ENCODE measurements around the gene KHDRBS2. TPM values are rescaled to one million over a fixed set of nuclear protein-coding genes. Genes with fewer than 3 reads are reported as not detected.

The KHDRBS2 gene
- total RNA-seq, 1 experiment from 2014 or later: not detected

DNA sequence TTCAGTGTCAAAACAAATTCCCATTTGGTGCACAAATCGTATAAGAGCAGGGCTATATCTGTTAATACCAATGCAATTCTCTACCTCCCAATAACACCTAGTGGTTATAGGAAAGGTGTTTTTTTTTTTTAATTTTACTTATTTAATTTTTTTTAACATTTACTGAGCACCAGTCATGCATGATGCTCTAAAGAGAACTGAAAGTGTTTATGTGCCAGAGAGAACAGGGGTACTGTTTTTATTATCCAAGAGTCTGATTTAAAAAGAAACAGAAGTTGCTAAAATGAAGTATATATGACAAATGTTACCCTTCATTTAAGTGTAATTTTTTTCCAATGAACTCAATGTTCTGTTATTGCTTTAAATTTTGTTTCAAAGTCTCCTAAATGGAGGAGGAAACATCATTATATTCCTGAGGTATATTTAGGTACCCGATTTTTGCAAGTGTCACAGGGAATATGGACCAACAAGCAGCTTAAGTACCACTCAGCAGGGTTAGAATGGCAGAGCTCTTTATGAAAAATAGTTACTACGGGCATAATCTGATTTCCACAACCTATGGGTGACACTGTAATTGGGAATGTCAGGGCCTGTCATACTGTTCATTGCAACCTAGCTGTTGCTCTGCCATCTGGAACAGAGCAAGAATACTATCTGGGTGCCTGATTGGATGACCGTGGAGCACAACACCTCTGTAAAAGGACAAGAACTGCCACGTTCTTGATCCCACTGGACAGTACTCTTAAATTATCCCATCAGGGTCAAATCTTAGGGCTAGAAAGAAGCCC lies 195.4 kb downstream of the KHDRBS2 start:
- no peak for DNase-seq
- H3K27me3 ChIP-seq (ENCODE audit: insufficient read depth, low read depth): no peaks in the 10 kb centered on the region
- H3K36me3 ChIP-seq (ENCODE audit: low read depth): no peaks in the 10 kb centered on the region
- no peak overlapping the region for H3K4me2 ChIP-seq
- no peaks in the 10 kb centered on the region for H3K79me2 ChIP-seq (ENCODE audit: low read depth)
- CTCF ChIA-PET: no interaction called here
- no peaks in the 10 kb centered on the region for H3K9me2 ChIP-seq (ENCODE audit: insufficient read depth)
- POLR2A ChIA-PET (ENCODE audit: unreplicated experiment): no interaction called here
- H3F3A ChIP-seq (ENCODE audit: insufficient read depth, low read depth): no peaks in the 10 kb centered on the region
- no peak overlapping the region for H2AFZ ChIP-seq
- no peak overlapping the region for H3K4me3 ChIP-seq
- TF ChIP-seq EZH2 (IDR thresholded peaks at IDR 0.05; ENCODE audit: low read depth) (no peak), CTCF (conservative IDR thresholded peaks at IDR 0.05) (no peak)
- BruUV-seq (replicated peaks): no TSS peak
- no peaks in the 10 kb centered on the region for H3K9me3 ChIP-seq (ENCODE audit: insufficient read depth, low read depth)
- intact Hi-C loops (cut with micrococcal nuclease; ENCODE audit: unreplicated experiment): no loop called here
- H3K4me1 ChIP-seq (replicated peaks; ENCODE audit: insufficient read depth): no peaks in the 10 kb centered on the region
- H3K27ac ChIP-seq: no peak overlapping the region
- H4K20me1 ChIP-seq (ENCODE audit: insufficient read depth): no peaks in the 10 kb centered on the region

DNA sequence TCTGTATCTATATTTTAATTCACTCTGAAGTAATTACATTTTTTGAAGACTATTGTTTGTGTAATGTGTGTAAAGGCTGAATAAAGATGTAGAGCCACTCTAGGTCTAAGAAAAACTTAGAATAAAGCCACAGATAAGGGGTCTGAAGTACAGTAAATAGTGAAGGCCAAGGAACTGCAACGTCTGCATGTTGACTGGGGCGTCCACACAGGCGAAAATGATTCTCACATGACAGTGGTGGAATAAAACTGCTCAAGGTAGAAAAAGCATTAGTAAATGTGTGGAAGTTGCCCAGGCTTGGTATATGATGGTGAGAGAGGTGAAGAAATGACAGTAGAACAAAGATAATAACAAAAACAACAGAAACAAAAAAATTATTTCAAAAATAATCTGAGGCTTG lies 196.2 kb downstream of the KHDRBS2 start:
- CTCF ChIA-PET: no interaction called here
- Histone ChIP-seq H3F3A (ENCODE audit: insufficient read depth, low read depth) (no peaks in the 10 kb centered on the region), H3K36me3 (ENCODE audit: low read depth) (no peaks in the 10 kb centered on the region), H3K4me3 (no peak overlapping the region), H3K27me3 (ENCODE audit: insufficient read depth, low read depth) (no peaks in the 10 kb centered on the region), H3K27ac (no peak overlapping the region), H3K9me2 (ENCODE audit: insufficient read depth) (no peaks in the 10 kb centered on the region), H3K4me1 (replicated peaks; ENCODE audit: insufficient read depth) (no peaks in the 10 kb centered on the region), H2AFZ (no peak overlapping the region), H4K20me1 (ENCODE audit: insufficient read depth) (no peaks in the 10 kb centered on the region), H3K9me3 (ENCODE audit: insufficient read depth, low read depth) (no peaks in the 10 kb centered on the region), H3K79me2 (ENCODE audit: low read depth) (no peaks in the 10 kb centered on the region), H3K4me2 (no peak overlapping the region)
- no peak for DNase-seq
- BruUV-seq (replicated peaks): no TSS peak
- TF ChIP-seq CTCF (conservative IDR thresholded peaks at IDR 0.05) (no peak), EZH2 (IDR thresholded peaks at IDR 0.05; ENCODE audit: low read depth) (no peak)
- intact Hi-C loops (cut with micrococcal nuclease; ENCODE audit: unreplicated experiment): no loop called here
- POLR2A ChIA-PET (ENCODE audit: unreplicated experiment): no interaction called here

- POLR2A ChIA-PET (ENCODE audit: unreplicated experiment): no interaction called here
- no TSS peak for BruUV-seq (replicated peaks)
- no peak for TF ChIP-seq CTCF (conservative IDR thresholded peaks at IDR 0.05)
- TF ChIP-seq EZH2 (IDR thresholded peaks at IDR 0.05; ENCODE audit: low read depth): no peak
- Histone ChIP-seq H4K20me1 (ENCODE audit: insufficient read depth) (no peaks in the 10 kb centered on the region), H3F3A (ENCODE audit: insufficient read depth, low read depth) (no peaks in the 10 kb centered on the region), H2AFZ (no peak overlapping the region), H3K9me3 (ENCODE audit: insufficient read depth, low read depth) (no peaks in the 10 kb centered on the region), H3K36me3 (ENCODE audit: low read depth) (no peaks in the 10 kb centered on the region), H3K9me2 (ENCODE audit: insufficient read depth) (no peaks in the 10 kb centered on the region), H3K27me3 (ENCODE audit: insufficient read depth, low read depth) (no peaks in the 10 kb centered on the region), H3K4me1 (replicated peaks; ENCODE audit: insufficient read depth) (no peaks in the 10 kb centered on the region), H3K79me2 (ENCODE audit: low read depth) (no peaks in the 10 kb centered on the region), H3K27ac (no peak overlapping the region), H3K4me3 (no peak overlapping the region), H3K4me2 (no peak overlapping the region)
- intact Hi-C loops (cut with micrococcal nuclease; ENCODE audit: unreplicated experiment): no loop called here
- CTCF ChIA-PET: no interaction called here
- no peak for DNase-seq
These were observed 200.0 kb downstream of the KHDRBS2 start for GRCh38 chr6:62086047-62086446.

All from PC-9 (cell line).